Activated CD4-positive, alpha-beta T cell treated with anti-CD3 and anti-CD28 coated beads for 1 hour (primary cell): Measurements from ENCODE around the gene CUX1.
"Not testable (repeated sequence)": the region's sequence is repeated elsewhere in the genome, so short reads cannot be mapped to it uniquely, and the experiment has no call there.

ENCODE experiments used
- DNase-seq: peaks from one replicate; pipeline ENCODE4 v3.0.0-alpha.2; 2020

Gene CUX1

DNA sequence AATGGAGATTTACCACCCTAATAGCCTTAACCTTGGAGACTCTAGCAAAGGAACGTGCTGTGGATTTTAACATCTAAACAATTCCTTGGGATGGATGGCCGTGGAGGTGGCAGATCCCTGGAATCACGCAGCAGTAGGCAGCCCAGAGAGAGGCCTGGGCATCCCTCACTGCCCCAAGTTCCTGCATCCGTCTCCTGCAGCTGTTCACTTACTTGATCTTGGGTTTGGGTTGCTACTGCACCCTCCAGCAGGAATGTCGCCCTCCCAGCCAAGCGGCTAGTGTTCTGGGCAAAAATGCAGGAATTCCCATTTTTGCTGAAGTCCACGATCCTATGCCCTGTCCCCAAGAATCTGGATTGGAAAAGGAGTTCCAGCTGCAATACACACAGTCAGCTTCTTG lies 302.5 kb downstream of the CUX1 start:
- no peak for DNase-seq

DNA sequence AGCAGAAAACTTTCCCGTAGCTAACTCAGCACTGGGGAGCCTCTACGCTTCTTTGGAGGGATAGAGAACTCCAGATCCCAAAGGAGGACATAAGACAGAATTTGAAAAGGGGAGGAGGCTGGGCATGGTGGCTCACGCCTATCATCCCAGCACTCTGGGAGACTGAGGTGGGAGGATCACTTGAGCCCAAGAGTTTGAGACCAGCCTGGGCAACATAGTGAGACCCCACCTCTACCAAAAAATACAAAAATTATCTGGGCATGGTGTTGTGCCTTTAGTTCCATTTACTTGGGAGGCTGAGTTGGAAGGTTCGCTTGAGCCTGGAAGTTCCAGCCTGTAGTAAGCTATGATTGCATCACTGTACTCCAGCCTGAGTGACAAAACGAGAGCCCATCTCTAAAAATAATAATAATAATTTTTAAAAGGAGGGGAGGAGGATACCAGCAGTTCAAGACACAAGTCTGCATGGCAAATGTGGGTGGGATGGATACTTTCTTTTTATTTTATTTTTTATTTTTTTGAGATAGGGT lies 303.3 kb downstream of the CUX1 start:
- DNase-seq, result no peak

DNA sequence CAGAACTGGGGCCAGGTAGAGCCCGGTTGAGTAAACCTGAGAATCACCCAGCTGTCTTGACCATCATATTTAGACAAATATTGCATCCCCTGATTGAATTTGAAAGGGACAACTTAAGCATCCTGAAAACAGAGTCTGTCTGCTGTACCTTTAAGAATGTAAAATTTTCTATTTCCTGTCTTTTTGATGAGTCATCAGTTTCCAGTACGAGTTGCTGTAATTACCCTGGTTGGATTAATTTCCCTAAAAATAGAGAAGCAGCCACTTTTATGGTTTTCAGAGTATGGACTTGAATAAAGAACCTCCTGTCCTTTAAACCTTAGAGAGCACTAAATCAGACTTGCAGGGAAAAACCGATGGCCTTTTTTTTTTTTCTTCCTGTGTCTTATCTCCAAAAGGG lies 304.6 kb downstream of the CUX1 start:
- no peak for DNase-seq

DNA sequence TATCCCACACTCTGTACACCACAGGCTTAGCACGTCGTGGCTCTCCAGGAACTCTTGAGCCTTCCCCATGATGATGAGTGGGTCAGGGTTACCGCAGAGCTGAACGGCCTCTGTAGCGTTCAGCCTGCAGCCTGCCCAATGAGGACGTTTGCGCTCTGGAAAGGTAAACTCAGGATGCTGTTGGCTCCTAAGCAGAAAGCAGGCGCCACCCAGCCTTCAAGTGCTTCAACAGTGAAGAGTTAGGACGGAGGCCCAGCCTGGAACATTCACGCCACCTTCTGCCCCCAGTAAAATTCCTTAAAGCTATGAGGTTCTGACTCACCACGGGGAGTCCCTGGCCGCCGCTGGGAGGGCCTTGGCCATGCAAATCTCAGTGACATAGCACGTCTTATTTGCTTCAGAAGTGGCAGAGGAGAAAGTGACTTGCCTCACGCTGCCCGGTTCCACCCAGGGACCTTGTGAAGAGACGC lies 307.7 kb downstream of the CUX1 start:
- no peak for DNase-seq

DNA sequence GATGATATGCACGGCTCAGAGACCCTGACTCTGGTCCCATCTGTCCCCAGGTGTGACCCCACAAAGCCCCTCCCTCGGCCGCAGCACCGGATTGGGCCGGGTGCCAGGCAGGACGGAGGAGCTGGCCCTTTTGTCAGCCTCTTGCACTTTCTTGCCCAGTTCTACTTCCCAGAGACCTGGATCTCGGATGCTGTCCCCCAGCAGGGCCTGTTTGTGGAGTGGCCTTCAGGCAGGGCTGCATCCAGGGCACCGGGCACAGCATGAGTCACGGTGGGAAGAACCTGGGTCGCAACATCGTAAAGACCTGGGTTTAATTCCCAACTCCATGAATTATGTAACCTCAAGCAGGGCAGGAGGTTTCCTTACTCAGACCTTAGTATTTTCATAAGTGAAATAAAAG lies 310.9 kb downstream of the CUX1 start:
- DNase-seq, result no peak

DNA sequence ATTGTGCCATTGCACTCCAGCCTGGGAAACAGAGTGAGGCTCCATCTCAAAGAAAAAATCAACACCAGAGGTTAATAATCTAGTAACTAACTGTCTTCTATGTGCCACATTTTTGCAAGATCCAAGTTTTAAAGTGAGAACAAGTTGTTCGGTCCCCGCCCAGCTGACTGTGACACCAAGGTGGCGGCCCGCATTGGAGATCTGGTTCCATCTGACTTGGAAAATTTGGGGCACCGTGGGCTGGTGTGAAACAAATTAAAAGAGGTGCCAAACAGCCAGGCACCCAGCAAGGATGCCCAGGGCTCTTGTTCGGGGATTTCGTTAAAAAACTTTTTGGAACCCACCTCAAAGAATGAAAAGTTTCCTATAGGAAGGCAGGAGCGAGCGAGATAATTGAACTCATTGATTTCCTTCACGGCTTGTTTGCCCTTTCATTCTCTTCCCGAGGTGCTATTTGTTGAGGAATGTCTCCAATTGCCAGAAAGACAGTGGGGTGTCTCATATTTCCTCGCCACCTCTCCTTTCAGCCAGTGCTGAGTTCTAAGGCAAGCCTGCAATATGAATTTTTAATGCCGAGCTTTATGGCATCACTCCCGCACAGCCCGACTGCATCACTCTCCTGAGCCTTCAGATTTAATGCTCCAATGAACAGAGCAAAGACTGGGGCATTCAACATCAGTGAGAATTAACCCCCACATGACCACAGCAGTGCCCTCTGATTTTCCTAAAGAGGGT lies 312.4 kb downstream of the CUX1 start:
- no peak for DNase-seq

DNA sequence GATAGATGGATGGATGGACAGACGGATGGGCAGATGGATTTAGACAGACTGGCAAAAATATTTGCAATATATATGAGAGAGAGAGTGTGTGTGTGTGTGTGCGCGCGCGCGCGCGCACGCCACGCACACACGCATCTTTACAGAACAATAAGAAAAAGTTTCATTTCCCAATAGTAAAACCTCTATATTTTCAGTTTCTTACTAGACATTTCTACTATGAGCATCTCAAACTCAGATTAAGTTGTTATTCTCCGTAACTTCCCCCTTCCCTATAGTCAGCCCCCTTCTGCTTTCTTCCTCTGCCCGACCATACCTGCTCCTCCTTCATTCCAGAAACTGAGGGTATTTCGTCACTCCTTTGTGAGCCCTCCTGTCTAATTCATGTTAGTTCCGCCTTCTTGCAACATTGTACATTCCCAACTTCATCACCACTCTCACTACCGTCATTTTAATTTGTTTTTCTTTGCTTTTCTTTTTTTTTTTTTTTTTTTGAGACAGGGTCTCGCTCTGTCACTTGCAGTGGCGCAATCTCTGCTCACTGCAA lies 314.9 kb downstream of the CUX1 start:
- DNase-seq, result no peak

DNA sequence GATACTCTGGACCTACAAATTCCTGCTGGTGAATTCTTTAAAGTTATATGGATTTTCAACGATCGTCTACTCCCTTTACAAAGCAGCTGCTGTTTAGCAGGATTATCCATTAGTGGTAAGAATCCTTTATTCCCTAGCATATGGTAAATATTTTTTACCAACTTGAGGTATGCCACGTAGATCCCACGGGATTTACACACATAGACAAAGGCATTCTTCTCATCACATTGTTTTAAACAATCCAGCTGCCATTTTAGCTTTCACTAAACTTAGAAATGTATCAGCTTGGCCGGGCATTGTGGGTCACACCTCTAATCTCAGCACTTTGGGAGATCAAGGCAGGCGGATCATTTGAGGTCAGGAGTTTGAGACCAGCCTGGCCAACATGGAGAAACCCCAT lies 321.2 kb downstream of the CUX1 start:
- no peak for DNase-seq

DNA sequence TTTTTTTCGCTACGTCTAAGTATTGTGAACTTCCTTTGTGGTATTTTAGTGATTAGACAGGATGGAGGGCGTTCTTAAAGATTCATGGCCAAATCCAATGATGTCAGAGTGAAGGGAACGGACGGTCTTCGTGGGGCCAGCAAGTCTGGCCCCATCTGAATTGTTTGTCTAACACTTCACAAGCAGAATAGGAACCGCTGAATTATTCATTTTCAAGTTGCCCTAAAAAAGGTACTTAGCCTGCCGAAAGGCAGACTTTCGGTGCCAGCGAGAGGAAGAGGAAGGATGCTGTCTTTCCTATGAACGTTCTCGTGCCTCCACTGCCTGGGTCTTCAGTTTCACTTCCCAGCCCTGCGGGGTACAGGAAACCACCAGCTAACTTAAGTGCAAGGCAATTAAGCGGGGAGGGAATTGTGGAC lies 323.5 kb downstream of the CUX1 start:
- no peak for DNase-seq

DNA sequence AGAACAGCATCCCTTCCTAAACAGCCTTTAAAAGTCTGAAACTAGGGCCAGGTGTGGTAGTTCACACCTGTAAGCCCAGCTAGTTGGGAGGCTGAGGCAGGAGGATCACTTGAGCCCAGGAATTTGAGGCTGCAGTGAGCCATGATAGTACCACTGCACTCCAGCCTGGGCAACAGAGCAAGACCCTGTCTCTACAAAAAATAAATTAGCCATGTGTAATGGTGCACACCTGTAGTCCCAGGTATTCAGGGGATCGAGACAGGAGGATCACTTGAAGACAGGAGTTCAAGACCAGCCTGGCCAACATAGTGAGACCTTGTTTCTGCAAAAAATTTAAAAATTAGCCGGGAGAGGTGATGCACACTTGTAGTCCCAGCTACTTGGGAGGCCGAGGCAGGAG lies 325.0 kb downstream of the CUX1 start:
- DNase-seq, result not testable (repeated sequence)

DNA sequence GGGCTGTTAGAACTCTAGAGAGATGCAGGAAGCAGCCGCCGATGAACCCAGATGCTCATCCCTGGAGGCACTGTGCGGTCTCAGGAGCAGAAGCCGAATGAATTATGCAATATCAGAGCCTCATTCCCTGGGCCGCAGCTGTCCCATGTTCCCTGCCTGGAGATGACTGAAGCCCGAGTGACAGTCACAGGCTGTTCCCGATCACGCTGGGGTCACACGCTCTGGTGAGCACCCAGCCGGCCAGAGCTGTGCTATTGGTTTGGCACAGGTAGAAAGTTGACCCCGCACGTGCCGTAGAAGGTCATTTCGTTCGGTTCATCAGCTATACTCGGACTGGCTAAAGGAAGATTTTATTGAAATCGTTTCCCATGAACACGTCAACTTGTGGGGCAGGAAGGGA lies 328.7 kb downstream of the CUX1 start:
- no peak for DNase-seq

DNA sequence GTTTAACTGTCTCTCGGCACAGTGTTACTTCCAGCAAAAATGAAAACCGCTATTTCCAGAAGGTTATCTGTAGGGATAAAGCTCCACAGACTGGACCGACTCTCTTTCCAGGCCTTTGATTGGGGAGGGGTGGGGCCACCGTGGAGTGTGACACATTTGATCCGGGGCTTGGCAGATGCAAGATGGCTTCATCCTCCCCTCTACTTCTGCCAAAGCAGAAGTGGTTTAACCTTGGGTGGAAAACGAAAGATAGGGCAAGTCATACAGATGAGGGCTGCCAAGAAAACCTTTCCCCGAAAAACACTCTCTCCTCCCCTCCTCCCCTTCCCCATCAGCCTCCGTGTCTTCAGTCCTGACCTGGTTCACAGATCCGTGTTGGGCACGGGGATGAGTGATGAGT lies 329.6 kb downstream of the CUX1 start:
- DNase-seq, result no peak

DNA sequence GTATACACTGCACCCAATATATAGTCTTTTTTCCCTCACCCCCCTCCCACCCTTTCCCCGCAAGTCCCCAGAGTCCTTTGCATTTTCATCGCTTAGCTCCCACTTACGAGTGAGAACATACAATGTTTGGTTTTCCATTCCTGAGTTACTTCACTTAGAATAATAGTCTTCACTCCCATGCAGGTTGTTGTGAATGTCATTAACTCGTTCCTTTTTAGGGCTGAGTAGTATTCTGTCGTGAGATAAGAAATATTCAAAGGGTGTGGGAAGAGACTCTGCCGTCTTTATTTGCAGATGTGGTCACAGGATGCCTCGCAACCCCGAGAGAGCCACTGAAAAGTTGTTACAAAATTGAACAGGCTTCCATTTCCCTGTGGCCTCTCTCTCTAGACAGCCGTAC lies 331.4 kb downstream of the CUX1 start:
- DNase-seq, result no peak

DNA sequence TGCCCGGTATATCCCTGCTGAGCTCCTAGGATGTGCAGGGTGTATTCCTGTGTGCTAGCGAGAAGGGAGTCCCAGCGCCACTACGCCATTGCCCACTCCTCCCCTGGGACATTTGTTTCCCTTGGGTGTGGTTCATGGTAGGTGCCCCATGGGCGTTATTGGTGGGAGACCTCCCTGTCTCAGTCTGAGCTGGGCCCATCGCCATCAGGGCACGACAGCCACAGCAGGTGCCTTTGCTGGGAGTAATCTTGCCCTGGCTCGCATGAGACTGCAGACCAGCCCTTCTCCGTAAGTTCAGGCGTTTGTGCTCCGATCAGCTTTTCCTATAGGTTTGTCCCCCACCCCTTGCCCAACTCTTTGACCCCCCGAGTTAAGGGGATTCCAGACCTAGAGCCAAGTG lies 332.0 kb downstream of the CUX1 start:
- no peak for DNase-seq

DNA sequence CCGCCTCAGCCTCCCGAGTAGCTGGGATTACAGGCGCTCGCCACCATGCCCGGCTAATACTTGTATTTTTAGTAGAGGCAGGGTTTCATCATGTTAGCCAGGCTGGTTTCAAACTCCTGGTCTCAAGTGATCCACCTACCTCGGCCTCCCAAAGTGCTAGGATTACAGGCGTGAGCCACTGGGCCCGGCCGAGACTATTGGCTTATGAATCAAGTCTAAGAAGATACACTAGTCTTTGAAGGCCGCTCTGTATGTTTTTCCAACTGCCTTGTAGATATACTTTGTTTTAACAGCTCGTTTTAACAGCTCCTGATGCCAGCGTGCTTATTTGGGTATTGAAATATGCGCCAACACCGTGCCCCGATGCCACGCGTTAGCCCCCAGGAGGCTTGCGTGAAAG lies 332.8 kb downstream of the CUX1 start:
- no peak for DNase-seq

DNA sequence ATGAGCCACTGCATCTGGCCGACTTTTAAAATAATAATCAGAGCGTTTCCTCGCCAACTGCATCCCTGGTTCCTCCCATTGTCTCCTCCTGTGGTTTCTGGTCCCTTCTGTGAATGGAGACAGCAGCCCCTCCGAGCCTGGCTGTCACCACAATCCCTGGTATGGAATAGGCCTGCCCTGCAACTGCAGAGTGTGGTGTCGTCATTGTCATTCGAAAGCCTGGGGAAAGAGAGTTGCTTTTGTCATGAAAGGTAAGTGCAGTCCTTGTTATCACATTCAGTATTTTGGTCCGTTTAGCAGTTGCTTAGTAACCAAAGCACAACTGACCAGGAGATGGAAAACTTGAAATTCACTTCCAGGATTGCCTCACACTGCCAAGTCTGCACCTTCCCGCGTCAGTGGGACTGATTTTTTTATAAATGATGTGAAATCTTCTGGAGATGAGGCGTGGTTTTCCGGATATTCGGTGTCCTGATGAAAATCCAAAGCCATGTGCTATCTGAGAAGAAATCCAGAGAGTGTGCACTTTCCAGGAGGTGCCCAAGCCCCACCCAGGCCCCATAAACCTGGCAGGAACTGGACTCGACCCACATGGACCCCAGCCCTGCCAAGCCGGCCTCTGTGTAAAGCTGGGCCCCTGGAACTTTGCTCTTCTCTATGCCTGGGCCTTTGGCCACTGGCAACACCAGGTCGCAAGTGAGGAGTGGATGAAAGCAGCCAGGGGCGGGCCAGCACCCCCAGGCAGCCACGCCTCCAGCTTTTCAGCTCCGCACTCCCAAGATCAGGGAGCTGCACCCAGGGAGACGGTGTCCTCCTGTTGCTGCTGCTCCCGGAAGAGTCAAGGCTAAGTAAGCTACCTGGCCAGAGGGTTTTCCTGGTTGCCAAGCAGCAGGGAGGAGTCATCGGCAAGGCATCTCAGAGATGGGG lies 335.5 kb downstream of the CUX1 start:
- DNase-seq, result no peak

DNA sequence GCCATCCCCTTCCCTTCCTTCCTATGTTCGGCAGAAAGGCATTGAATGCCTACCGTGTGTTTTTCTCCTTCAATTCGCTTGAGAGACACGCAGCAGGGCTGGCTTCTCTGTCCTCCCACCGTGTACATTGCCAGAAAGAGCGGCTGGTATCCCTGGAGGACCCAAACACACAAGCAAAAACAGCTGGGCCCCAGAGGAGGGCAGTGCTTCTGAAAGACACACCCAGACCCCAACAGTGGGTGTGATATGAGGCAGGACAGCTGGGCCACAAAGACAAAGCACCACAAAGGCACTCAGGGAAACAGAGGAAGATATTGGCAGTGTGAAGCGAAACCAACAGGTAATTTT lies 336.1 kb downstream of the CUX1 start:
- no peak for DNase-seq

DNA sequence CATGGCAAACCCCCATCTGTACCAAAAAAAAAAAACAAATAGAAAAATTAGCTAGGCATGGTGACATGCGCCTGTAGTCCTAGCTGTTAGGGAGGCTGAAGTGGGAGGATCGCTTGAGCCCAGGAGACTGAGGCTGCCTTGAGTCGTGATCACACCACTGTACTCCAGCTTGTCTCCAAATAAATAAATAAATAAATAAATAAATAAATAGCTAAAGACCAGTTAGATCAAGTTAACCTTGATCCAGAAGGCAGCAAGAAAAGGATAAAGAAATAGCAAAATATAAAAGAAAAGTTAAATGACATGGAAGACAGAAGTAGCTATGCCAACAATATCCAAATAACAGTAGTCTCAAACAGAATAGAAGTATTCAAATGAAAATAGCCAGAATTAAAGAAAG lies 337.0 kb downstream of the CUX1 start:
- DNase-seq, result no peak

DNA sequence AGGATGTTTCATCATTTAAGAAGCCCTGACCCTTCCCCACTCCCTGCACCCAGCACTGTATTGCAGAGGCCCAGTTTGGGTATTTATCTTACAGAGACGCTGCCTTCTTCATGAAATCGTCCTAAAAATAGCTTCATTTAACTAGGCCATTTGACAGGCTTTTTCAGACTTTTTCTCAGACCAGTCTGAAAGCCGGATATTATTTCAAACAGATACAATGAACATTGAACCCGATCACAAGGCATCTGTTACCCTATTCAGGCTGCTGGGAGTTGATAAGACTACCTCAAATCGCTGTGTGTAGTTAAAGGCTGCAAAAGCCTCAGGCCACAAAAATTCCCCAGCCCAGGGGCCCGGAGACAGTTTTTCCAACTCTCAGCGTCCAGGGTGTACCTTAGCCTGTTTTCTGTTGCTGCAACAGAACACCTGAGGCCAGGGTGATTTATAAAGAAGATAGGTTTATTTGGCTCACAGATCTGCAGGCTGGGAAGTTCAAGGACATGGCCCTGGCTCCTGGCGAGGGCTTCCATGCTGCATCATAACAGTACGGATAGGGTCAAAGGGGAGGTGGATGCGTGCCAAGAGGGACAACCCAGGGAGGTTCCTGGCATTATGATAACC lies 338.5 kb downstream of the CUX1 start:
- DNase-seq, result no peak

DNA sequence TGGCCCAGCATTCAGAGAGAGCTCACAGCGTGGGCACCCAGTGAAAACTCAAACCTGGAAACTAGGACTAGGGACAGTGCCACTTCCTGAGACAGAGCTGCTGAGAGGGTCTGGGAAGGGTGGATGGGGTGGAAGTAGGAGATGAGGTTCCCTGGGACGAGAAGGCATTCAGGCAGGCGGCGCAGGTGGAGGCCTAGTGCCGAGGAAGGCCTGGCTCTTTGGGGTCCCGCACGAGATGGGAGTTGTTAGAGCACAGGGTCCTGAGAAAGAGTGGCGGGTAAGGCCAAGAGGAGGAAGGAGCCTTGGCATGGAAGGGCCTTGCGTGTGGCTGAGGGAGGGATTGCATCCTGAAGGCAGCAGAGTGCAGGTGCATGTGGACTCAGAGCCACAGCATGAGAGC lies 339.4 kb downstream of the CUX1 start:
- no peak for DNase-seq

DNA sequence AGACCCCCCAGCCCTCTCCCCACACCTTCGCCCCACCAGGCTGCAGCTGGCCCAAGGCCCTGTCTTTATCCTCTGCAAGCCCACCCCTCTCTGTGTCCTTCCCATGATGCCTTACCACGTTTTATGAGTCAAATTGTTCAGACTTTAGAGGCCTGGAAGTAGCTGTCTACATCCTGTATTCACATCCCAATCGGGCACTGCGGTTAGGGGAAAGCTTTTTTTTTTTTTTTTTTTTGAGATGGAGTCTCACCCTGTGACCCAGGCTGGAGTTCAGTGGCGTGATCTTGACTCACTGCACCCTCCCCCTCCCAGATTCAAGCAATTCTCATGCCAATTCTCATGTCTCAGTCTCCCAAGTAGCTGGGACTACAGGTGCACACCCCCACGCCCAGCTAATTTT lies 347.7 kb downstream of the CUX1 start:
- DNase-seq, result no peak

DNA sequence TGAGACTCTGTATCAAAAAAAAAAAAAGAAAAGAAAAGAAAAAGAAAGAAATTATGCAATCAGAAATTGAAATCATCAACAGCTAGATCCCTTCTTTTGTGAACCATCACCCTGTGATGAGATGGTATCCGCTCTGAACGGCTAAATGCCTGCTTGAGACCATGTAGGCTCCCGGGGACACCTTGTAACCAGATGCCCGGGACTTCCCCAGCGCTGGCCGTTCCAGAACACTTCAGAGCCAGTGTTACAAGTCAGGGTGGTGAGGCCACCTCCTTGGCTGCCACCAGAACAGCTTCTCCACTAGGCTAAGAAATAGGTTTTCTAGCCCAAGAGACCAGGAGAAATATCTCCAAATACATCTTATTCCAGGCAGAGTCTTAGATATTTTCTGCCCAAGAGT lies 349.8 kb downstream of the CUX1 start:
- DNase-seq, result no peak

DNA sequence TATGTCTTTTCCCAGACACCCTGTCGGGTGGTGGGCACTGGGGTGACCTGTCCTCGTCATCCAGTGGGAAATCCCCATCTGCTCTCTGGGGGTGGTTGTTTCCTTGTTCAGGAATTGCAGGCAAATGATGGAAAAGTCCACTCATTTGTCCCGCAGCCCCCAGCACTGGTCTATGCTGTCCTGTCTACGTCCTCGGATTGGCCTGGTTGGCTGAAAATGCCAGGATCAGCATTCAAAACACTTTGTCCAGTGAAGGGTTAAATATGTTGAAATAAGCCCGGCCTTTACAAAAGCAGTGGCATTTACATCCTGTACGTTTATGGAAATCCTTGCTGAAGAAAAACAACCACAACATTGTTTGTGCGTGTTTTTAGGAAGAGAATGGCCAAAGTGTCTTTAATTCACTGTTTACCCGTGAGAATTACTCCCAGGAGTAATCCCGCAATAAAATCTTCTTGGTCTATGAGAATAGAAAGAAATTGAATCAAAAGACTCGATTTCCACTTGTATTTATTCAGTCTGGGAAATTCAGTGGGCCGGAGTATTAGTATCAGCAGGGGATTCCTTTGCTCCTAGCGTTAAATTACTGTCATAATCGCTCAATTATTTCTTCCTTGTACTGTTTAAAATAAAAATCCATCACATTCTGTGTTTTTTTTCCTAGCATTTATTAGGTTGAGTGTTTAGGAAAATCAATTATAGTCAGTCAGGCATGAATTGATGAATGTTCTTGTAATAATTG lies 352.4 kb downstream of the CUX1 start:
- DNase-seq, result no peak
